Measurements from ENCODE around the gene RLN3. TPM values are rescaled to one million over a fixed set of nuclear protein-coding genes. Genes with fewer than 3 reads are reported as not detected.

RLN3 gene
- total RNA-seq, 2 donors from 2014 or later = not detected

DNA sequence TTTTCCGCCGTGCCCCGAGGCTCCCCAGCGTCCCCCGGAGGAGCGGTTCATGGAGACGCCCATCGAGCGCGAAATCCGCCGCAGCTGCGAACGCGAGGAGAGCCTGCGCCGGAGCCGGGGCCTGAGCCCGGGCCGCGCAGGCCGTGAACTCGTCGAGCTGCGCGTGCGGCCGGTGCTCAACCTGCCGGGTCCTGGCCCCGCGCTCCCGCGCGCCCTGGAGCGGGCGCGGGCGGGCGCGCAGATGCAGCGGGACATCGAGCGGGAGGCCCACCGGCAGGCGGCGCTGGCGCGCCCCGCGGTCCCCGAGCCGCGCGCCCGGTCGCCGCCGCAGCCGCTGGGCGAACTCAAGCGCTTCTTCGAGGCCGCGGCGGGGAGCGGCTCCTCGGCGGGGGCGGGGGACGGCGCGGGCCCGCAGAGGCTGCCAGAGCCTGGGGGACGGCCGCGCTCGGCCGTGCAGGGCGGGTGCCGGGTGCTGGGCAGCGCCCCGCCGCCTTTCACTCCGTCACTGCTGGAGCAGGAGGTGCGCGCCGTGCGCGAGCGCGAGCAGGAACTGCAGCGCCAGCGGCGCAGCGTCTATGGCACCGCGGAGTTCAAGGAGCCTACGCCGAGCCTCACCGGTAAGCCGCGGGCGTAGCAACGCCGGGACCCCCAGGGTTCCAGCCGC is 45.4 kb downstream of the RLN3 start:
- peak; percentile 71 for DNase-seq (ENCODE audit: low spot score)
- TF ChIP-seq, protein P1, sequence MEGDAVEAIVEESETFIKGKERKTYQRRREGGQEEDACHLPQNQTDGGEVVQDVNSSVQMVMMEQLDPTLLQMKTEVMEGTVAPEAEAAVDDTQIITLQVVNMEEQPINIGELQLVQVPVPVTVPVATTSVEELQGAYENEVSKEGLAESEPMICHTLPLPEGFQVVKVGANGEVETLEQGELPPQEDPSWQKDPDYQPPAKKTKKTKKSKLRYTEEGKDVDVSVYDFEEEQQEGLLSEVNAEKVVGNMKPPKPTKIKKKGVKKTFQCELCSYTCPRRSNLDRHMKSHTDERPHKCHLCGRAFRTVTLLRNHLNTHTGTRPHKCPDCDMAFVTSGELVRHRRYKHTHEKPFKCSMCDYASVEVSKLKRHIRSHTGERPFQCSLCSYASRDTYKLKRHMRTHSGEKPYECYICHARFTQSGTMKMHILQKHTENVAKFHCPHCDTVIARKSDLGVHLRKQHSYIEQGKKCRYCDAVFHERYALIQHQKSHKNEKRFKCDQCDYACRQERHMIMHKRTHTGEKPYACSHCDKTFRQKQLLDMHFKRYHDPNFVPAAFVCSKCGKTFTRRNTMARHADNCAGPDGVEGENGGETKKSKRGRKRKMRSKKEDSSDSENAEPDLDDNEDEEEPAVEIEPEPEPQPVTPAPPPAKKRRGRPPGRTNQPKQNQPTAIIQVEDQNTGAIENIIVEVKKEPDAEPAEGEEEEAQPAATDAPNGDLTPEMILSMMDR (IDR thresholded peaks at IDR 0.05) = peak; percentile 40 to 76
- no peaks in the 10 kb centered on the region for H3K27me3 ChIP-seq

DNA sequence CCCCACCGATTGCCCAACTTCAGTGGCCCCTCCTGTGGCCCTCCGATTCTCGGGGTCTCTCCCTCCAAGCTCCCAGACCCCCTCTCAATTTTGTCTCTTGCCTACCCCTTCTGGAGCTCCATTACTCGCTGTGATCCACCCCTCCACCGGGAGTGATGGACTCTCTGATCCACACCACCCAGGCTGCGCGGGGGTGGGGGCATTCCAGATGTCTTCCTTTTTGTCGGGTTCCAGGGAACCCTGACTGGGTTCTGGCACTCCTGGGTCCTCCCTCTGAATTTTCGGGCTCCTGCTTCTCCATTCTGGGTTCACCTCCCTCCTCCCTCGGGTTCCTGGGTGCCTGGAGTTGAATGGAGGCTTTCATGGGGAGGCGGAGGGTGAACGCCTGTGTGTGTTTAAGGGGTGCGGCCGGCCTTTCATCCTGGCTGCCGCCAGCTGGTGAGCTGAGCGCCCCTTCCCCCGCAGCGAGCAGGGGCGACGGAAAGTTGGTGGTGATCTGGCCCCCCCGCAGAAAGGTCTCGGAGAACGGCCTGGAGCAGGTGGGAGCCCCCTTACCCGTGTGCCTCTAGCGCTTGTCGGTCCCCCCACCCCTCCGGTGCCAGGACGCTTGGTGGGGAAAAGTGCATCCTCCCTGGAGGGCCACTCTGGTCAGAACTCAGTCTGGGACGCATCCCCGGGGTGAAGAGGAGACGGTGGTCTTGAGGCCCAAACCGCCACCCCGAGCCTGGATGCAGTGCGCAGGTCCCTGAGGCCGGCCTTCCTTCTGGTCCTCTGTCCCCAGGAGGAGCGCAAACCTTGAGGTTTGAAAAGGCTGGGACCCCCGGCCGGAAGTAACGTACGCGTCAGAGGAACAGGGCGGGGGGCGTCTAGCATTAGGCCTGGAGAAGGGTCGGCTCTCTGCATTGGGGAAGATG is 46.2 kb downstream of the RLN3 start:
- DNase-seq (ENCODE audit: low spot score) = peak; percentile 63
- Histone ChIP-seq H3K4me1 (peaks cover 0 to 39% of the 10 kb centered on the region in 2 donors), H3K9me3 (no peaks in the 10 kb centered on the region), H3K36me3 (no peaks in the 10 kb centered on the region), H3K4me3 (peak overlapping the region; percentile 70 to 75), H3K27me3 (no peaks in the 10 kb centered on the region), H3K27ac (peak overlapping the region; percentile 94 to 95)
- TF ChIP-seq, protein P1 (IDR thresholded peaks at IDR 0.05) = no peak

More for the DNA sequence above, 45.4 kb downstream of the RLN3 start:
- Histone ChIP-seq H3K9me3 (no peaks in the 10 kb centered on the region), H3K4me1 (peaks cover 0 to 39% of the 10 kb centered on the region in 2 donors), H3K4me3 (peak overlapping the region; percentile 70 to 75), H3K27ac (peak overlapping the region; percentile 94 to 95), H3K36me3 (no peaks in the 10 kb centered on the region)

DNA sequence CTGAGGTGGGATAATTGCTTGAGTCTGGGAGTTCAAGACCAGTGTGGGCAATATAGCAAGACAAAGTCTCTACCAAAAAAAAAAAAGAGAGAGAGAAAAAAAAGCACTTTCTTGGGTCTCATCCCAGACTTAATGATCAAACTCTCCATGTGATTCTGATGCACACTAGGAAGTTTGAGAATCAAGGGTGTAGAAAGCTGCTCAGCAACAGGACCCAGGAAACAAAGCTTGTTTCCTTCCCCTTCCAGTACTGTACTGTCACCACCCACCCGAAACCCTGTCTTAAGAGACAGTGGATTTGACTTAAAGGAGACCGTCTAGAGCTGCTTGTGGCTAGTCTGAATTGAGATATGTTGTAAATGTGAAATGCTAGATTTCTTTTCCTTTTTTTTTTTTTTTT is 50.5 kb downstream of the RLN3 start:
- H3K36me3 ChIP-seq = no peaks in the 10 kb centered on the region
- H3K4me3 ChIP-seq = no peak overlapping the region
- H3K27ac ChIP-seq = no peak overlapping the region
- no peak for DNase-seq (ENCODE audit: low spot score)
- H3K9me3 ChIP-seq = no peaks in the 10 kb centered on the region
- H3K27me3 ChIP-seq = no peaks in the 10 kb centered on the region
- TF ChIP-seq, protein P1 (IDR thresholded peaks at IDR 0.05) = no peak
- peaks cover 0 to 38% of the 10 kb centered on the region in 2 donors for H3K4me1 ChIP-seq

Other genes starting within 250 kb of the RLN3 start
- gene ZSWIM4, start 232.7 kb upstream of the RLN3 start, total RNA-seq = 1 to 10 TPM; 5.7 to 9.8 TPM
- not detected for gene NANOS3, start 151.0 kb upstream of the RLN3 start, total RNA-seq
- gene BRME1, start 122.0 kb upstream of the RLN3 start, total RNA-seq = under 1 TPM; 0.28 to 0.70 TPM
- gene CC2D1A, start 121.9 kb upstream of the RLN3 start, total RNA-seq = 10 to 100 TPM; 16.1 to 22.6 TPM
- 1 to 10 TPM in 1 of 2 donors, under 1 TPM in 1; 0.47 to 1.1 TPM for gene PODNL1, start 89.7 kb upstream of the RLN3 start, total RNA-seq
- gene DCAF15, start 75.6 kb upstream of the RLN3 start, total RNA-seq = 10 to 100 TPM; 10.6 to 12.2 TPM
- 1 to 10 TPM; 3.2 to 5.2 TPM for gene RFX1, start 21.8 kb upstream of the RLN3 start, total RNA-seq
- gene IL27RA, start 3.6 kb downstream of the RLN3 start, total RNA-seq = 1 to 10 TPM; 3.5 to 3.7 TPM
- gene PALM3, start 33.9 kb downstream of the RLN3 start, total RNA-seq = under 1 TPM; 0.28 to 0.37 TPM
- 10 to 100 TPM in 1 of 2 donors, 1 to 10 TPM in 1; 8.7 to 12.1 TPM for gene MISP3, start 44.6 kb downstream of the RLN3 start, total RNA-seq
- not detected for gene C19orf67, start 57.6 kb downstream of the RLN3 start, total RNA-seq
- gene SAMD1, start 62.6 kb downstream of the RLN3 start, total RNA-seq = 10 to 100 TPM; 20.2 to 38.2 TPM
- 100 to 1,000 TPM; 144 to 185 TPM for gene PRKACA, start 89.6 kb downstream of the RLN3 start, total RNA-seq
- gene ASF1B, start 108.4 kb downstream of the RLN3 start, total RNA-seq = 1 to 10 TPM in 1 of 2 donors, under 1 TPM in 1; 0.43 to 1.4 TPM
- 10 to 100 TPM; 21.0 to 31.2 TPM for gene ADGRL1, start 178.0 kb downstream of the RLN3 start, total RNA-seq